ENCODE measurements around the gene METTL5.
"Not testable (repeated sequence)": the region's sequence is repeated elsewhere in the genome, so short reads cannot be mapped to it uniquely, and the experiment has no call there.

METTL5 gene

DNA sequence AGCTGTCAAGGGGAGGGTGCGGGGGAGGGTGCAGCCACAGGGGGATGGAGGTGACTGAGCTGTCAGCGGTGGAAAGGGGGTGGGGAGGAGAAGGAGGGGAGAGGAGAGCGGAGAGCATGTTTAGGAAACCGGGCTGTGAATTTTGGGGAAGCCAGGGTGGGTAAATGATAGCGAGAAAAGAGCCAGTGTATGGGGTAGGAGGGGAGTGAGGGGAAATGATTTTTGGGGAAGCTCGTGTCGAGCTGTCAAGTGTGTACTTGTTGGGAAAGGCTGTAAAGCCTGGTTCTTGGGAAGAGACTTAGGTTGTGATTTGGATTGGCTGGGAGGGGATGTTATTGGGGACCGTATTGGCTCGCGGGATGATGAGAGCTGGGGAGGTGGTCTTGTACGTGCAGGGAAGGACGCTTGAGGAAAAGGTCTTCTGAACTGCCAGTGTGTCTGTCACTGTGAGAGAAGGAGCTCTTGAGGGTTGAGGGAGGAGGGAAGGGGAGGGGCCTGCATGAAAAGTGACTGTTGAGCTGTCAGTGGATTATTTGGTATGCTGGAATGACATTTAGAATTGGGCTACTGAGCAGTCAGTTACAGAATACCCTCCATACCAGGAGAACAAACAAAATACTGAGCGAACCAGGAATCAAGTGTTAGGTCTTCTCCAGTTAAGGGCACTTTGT, 3.6 kb upstream of the METTL5 start:
- DNase-seq: peak; percentile 61

DNA sequence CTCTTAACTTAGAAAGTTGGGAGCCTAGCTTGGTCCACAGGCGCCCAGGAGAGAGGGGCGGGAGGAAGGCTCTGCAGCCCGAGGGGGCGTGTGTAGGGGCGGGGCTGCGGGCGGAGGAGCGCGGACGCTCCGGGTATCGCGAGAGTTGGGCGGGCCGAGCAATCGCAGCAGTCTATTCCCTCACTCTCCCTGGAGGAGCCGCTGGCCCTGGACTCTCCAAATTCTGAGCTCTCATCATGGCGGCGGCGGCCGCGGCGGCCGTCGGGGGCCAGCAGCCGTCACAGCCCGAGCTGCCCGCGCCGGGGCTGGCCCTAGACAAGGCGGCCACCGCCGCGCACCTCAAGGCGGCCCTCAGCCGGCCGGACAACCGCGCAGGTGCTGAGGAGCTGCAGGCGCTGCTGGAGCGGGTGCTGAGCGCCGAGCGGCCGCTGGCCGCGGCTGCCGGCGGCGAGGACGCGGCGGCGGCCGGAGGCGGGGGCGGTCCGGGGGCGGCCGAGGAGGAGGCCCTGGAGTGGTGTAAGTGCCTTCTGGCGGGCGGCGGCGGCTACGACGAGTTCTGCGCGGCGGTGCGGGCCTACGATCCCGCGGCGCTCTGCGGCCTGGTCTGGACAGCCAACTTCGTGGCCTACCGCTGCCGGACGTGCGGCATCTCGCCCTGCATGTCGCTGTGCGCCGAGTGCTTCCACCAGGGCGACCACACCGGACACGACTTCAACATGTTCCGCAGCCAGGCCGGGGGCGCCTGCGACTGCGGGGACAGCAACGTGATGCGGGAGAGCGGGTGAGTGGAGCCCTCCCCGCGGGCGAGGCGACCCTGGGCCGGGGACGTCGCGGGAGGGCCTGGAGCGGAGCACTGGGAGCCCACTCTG, 2.8 kb upstream of the METTL5 start, which contains the start of gene UBR3:
UBR3 (plus strand) TSS at position 183 of the 869 bp plus-strand sequence; CDS start at position 237, 54 bp downstream.
- peak; percentile 94 for DNase-seq

DNA sequence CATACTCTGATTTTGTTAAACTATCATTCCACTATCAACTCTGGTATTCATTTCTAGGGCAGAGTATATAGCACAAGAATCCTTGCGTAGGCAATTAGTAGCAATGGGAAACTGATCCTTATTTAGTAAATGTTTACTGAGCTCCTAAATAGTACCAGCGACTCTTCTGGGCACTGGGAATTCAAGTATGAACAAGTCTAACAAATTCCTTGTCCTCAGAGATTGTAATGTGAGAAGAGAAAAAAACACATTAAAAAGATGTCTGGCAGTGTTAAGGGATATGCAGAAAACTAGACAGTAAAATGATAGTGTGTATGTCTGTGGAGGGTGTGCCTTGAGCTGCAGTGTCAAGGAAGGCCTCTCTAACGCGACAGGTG, 721 bp downstream of the METTL5 start:
- DNase-seq: no peak

DNA sequence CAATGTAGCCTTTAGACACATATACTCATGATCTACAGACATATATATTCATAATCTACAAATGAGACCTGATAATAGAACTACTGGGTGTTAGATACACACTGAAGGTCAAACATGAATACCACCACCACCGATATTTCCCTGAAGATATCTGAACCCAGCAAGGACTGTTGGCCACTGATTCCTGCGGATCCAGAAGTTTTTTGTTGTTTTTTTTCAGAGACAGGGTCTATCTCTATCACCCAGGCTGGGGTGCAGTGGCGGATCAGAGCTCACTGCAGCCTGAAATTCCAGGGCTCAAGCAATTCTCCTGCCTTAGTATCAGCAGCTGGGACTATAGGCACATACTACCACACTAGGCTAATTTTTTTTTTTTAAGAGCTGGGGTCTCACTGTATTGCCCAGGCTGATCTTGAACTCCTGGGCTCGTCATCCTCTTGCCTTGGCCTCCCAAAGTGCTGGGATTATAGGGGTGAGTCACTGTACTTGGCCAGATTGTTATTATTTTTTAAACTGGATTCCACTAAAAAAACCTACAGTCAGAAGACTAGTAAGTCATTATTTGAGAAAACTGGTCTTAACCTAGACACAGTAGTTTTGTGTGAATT, 1.8 kb downstream of the METTL5 start:
- DNase-seq: no peak

DNA sequence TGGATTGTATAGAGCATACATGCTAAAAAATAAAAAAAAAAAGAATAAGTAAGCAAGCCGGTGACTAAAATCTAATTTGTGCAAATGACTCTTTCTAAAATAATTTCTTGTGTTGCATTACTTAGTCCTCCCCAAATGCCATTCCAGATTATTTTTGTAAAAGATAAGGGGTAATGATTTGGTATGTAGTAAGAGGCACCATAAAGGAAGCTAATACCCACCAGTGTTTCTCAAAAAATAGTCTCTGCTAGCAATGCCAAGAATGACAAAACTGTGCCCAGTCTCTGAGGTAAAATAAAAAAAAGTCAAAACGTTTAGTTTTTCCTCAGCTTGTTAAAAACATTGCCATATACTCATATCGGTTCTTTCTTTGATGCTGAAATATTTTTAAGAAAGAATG, 2.7 kb downstream of the METTL5 start:
- no peak for DNase-seq

DNA sequence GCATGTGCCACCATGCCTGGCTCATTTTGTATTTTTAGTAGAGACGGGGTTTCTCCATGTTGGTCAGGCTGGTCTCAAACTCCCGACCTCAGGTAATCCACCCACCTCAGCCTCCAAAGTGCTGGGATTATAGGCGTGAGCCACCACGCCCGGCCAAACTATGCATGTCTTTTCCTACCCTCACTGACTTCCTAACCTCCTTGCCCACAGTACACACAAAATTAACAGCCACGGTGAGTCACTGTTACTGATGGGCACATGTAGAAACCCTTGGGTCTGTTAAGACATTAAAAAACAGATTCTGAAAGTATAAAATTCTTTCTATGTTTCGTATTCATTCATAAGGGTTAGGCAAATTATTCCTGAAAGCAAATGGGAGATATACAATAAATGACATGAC, 4.6 kb downstream of the METTL5 start:
- DNase-seq: peak; percentile 36

DNA sequence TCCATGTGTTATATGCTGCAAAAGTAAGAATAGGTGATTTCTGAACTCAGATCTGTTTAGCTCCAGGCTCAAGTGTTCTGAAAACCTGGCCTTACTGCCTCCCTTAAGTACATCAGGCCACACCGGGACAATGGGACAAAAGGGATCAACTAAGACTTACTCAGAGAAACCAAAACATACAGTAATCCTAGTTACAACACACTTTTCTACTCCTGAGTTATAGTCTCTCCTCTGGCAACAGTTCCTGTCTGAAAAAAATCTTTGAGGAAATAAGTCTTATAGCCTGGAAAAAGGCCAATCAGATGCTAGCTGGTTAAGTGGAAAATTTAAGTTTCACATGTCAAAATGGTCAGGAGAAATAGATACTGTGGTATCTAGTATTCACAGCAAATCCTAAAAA, 5.6 kb downstream of the METTL5 start:
- DNase-seq: no peak

DNA sequence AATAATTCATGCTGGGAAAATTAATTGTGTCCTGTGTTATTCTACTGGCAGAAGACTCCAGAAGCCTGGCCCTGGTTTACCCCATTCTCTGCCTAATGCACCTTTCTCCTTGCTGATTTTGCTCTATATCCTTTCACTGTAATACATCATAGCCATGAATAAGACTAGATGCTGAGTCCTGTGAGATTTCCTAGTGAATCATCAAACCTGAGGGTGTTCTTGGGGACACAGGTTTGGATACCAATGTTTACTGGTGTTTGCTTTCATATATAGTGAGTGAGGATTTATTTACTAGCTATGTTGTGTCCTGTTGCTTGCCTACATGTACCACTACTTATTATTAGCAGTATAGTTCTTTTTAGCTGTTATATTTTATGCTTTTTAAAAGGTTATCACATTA, 6.5 kb downstream of the METTL5 start:
- no peak for DNase-seq

DNA sequence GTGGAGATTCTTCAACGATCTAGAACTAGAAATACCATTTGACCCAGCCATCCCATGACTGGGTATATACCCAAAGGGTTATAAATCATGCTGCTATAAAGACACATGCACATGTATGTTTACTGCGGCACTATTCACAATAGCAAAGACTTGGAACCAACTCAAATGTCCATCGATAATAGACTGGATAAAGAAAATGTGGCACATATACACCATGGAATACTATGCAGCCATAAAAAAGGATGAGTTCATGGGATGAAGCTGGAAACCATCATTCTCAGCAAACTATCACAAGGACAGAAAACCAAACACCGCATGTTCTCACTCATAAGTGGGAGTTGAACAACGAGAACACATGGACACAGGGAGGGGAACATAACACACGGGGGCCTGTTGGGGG, 7.3 kb downstream of the METTL5 start:
- not testable (repeated sequence) for DNase-seq

DNA sequence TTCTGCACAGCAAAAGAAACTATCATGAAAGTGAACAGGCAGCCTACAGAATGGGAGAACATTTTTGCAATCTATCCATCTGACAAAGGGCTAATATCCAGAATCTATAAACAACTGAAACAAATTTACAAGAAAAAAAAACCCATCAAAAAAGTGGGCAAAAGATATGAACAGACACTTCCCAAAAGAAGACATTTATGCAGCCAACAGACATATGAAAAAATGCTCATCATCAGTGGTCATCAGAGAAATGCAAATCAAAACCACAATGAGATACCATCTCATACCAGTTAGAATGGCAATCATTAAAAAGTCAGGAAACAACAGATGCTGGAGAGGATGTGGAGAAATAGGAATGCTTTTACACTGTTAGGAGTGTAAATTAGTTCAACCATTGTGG, 7.7 kb downstream of the METTL5 start:
- not testable (repeated sequence) for DNase-seq

DNA sequence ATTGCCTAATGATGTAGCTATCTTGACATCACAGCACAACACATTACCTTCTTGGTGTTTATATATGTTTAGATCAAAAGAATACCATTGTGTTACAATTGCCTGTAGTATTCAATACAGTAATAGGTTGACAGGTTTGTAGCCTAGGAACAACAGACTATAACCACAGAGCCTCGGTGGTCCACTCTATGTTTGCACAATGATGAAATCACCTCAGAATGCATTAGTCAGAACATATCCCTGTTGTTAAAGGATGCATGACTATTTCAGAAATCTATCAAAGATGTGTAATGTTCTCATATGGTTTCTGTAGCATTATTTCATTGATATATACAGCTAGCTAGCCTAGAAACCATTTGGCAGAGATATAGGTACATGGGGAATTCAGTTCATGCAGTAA, 8.9 kb downstream of the METTL5 start:
- DNase-seq: no peak

DNA sequence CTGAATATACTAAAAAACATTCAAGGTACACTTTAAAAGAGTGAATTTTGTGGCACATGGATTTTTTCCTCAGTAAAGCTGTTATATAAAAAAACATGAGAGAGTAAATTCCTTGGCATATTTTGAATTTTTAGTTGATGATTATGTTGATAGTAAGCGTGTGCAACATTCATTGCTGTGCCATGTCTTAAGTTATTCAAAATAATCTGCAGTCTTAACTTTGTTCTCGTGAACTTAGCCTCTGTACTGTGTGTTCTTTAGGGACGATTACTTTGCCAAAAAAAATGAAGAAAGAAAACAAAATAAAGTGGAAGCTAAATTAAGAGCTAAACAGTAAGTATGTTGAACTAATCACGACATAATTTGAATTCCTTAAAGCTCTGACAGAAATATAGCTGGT, 16.5 kb downstream of the METTL5 start:
- DNase-seq: no peak

DNA sequence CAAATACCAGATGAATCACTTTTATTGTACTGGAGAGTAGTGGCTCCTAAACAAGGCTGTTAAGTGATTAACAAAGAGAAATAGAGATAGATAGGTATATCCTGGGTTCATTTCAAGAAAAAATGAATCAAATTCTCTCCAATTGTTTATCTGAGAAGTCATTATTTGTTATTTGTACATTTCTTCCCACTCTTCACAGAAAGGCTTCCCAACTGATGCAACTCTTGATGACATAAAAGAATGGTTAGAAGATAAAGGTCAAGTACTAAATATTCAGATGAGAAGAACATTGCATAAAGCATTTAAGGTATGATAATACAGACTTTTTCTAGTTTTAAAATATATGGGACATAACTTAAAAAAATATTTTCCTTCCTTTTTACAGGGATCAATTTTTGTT, 18.1 kb downstream of the METTL5 start:
- no peak for DNase-seq

DNA sequence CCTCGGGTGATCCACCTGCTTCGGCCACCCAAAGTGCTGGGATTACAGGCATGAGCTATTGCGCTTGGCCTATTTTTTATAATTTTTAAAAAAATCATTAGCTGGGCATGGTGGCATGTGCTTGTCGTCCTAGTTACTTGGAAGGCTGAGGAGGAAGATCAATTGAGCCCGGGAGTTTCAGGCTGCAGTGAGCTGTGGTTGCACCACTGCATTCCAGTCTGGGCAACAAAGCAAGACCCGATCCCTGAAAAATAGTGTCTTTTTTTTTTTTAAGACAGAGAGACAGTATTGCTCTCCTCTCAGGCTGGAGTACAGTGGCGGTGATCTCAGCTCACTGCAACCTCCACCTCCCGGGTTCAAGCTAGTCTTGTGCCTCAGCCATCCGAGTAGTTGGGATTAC, 21.2 kb downstream of the METTL5 start:
- no peak for DNase-seq

DNA sequence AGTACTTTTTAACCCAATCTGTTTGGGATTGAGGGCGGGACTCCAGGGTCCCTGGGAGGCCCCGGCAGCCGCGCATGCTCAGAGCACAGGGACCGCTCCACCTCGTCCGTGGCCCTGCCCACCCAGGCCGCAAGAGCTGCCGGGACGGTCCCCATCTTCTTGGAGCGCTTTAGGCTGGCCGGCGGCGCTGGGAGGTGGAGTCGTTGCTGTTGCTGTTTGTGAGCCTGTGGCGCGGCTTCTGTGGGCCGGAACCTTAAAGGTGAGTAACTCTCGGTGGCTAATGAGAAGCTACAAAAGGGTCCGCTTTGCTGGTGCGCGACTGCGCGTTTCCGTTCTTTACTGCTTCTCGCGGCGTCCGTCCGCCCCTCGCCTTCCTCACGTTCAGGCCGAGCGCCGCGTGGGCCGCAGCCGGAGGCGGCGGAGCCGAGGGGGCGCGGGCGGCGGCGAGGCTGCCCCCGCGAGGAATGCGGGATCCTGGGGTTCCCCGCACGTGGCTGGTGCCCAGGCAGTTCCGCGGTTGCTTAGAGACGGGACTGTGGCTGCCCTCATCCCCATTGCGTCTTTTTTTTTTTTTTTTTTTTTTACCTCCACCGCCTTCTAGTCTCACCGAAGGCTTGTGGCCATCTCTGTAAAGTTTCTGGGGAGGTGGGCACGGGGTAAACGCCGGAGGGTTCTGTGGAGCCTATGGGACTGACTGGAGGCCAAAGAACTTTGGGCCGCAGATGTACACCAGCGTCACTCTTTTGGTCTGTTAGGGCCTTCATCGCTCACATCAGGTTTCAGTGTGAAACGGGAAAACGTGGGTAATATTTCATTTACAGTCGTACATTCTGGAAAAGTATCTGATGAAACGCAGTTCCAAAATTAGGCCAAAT, 25.8 kb downstream of the METTL5 start, which contains the start of gene SSB:
SSB (plus strand) TSS at position 154 of the 875 bp plus-strand sequence. CDS start 2,090 bp downstream, outside the sequence.
- DNase-seq: peak; percentile 98

DNA sequence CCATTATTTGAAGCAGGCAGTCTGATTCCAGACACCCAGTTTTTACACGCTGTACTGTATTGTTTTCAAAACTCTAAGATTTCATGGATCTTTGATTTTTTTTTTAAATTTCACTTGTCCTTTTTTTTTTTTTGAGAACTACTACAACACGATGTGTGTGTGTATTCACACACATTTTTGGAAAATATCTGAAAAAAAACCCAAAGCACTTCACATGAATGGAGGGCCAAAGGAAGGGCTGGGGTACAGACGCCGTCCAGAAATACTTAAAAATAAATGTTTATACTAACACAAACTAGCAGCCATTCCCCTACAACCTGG, 26.3 kb downstream of the METTL5 start:
- no peak for DNase-seq

DNA sequence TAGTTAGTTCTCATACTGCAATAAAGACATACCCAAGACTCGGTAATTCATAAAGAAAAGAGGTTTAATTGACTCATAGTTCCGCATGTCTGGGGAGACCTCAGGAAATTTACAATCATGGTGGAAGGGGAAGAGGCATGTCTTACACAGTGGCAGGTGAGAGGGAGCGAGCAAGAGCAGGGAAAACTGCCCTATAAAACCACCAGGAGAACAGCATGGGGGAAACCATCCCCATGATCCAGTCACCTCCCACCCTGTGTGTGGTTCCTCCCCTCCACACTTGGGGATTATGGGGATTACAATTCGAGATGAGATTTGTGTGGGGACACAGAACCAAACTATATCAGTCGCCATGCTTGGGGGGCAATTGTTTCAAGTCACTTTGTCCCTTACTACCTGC, 27.1 kb downstream of the METTL5 start:
- DNase-seq: no peak

DNA sequence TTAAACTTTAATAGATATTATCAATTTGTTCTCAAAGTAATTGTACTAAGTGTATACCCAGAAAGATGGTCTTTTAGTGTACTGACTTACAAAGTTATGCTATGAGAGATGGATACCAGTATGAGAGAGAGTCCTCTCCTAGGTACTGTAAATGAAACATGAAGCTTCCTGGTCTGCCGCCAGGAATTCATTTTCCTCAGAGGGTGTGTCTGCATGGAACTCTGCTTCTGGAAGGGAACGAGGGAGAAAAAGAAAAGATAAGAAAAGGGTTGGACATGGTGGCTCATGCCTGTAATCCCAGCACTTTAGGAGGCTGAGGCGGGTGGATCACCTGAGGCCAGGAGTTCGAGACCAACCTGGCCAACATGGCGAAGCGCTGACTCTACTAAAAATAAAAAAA, 28.3 kb downstream of the METTL5 start:
- no peak for DNase-seq

DNA sequence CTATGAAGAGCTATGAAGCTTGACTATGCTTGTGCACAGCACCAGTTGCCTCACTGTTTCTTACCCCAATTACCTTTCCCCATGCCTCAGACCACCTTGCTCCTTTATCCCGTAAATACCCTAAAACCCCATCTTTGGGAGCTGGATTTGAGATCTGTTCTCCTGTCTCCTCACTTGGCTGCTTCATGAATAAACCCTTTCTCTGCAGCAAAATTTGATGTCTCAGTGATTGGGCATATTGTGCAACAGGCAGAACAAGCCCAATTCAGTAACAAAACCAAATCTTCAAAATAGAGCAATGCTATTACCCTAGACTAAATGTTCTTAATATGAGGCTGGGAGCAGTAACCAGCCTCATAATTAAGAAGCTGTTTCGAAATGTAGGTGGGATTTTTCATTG, 29.5 kb downstream of the METTL5 start:
- DNase-seq: no peak

DNA sequence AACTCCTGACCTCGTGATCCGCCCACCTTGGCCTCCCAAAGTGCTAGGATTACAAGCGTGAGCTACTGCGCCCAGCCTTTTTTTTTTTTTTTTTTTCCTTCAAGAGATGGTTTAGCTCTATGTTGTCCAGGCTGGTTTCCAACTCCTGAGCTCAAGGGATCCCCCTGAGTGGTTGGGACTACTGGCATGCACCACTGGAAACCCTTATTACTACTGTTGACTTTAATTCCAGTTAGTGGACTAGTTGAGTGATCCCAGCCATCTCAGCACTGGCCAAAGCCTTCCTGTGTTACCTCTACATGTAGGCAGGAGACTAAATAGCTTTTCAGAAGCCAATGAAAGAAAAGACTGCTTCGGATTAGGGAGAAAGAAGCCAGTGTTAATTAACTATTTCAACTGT, 34.1 kb downstream of the METTL5 start:
- DNase-seq: no peak

DNA sequence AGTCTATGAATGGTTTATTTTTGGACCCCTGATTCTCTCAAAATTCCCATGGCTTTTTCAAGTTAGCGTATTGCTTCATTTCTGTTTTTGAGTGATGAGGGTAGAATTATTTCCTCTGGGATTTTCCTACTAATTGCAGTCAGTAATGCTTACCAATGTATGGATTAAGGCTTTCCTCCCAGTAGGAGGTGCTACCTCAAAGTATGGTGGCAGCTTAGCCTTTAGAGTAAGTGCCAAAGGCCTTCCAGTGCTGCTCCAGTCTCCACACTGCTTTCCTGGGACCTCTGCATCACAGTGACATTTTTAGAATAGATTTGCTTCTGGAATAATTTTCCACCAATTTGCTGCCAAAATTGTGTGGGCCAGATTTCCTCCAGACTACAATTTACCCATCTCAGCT, 42.2 kb downstream of the METTL5 start:
- no peak for DNase-seq

DNA sequence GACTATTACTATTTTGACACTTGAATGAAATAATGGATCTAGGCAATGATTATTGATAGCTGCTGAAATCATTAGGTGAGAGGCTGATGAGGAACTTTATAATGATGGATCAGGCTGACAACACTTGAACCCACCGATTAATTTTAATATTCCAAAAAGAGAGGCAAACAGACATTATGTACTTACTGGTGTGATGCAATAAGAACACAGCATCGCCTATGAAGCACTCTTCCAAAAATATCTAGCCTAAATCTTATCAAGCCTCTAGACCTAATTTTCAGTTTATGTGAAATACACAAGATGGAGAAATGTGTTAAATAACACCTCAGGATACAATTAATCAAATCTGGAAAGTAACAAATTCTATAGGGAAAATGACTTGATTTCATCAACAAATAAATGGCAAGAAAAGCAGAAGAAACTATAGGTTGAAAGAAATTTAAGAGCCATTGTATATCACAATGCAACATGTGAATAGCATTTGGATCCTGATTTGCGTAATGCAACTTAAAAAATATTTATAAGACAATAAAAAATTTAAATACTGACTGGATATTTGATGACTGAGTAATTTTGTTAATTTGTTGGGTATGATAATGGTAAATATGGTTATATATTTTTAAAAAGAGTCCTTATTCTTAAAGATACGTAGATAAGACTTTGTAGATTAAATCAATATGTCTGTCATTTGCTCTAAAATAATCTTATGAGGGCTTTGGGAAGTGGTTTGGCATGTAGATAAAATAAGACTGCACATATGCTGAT, 43.3 kb downstream of the METTL5 start:
- no peak for DNase-seq

Data from activated CD4-positive, alpha-beta T cell treated with anti-CD3 and anti-CD28 coated beads, Interleukin-2, Interleukin-6, amounts not matched to agents 100 ng/mL and 50 ng/mL, durations not matched to agents 16 hours and 8 hours (primary cell).